HG02759 (cell line): ENCODE results near the gene PER2.

Experiments
- ATAC-seq: cut with Tn5 transposase; IDR thresholded peaks from one replicate; pipeline ENCODE4 v1.9.1; 2021; ENCODE audit warnings: mild to moderate bottlenecking, moderate library complexity; ENCODE audit not compliant: unreplicated experiment

Gene PER2

GRCh38 chr2:238270606-238271005, 17.8 kb downstream of the PER2 start:
- ATAC-seq: no peak

GRCh38 chr2:238269741-238270140, 18.7 kb downstream of the PER2 start:
- ATAC-seq: no peak

DNA sequence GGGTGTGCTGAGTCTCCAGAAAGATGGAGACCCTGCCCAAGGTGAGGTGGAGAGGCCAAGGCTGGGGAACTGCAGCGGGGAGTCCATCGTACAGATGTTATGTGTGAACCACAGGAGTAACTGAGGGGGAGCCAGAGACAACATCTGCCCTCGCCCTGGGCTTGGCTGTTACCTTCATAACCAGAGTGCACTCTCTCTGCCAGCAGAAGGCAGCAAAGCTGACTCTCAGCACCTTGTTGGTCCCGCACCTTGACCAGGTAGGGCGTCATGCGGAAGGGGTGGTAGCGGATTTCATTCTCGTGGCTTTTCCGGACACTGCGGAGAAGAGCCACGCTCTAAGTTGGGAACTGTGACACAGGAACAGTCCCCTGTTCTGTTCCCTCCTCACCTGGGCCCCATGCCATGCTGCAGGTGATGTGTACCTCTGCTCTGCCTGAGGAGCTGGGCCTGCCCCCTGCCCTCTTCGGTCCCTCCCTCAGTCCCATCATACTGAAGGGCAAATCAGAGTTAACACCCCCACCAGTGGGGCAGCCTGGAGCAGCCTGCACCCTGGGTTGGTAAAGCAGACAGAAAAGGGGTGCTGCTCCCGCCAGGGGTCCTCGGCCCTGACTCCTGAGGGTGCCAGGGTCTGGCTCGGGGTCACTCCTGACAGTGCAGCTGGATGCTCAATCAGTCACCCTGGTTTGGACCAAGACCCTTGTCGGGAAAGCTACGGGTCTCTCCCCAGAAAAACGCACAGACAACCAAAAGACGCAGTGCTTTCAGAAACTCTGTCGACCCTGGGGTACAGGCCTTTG, 20.3 kb downstream of the PER2 start:
- no peak for ATAC-seq

- no peak for ATAC-seq
These were observed 21.1 kb downstream of the PER2 start for GRCh38 chr2:238267341-238267710.

DNA sequence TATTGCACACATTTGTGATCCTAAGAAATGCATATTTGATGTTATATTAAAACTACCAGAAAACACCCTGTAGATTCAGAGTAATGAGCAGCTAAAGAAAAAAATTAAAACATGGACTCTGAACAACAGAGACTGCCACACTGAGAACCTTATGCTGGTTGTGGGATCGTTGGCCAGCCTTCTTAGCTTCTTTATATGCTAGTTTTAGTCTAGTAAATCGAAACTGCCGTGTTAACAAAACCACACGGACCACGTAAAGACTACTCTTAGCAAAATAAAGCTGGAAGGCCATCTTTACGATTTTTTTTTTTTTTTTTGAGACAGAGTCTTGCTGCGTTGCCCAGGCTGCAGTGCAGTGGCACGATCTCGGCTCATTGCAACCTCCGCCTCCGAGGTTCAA, 22.8 kb downstream of the PER2 start:
- ATAC-seq: no peak

DNA sequence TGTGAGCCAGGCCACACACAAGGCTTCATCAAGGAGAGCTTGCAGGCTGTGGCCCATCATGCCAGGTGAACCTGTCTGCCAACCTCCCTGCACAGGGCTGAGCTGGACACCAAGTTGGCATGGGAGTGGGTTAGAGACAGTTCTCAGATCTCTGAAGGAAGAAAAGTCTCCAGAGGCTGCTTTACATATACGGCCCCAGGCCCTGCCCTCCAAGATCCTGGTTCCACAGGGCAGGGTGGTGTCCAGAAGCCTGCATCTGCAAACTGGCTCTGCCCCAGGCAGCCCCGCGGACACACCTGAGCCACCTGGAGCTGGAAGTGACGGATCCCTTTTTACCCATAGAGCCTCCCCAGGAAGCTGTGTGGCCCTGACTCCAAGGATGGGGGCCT, 24.3 kb downstream of the PER2 start:
- ATAC-seq: no peak

DNA sequence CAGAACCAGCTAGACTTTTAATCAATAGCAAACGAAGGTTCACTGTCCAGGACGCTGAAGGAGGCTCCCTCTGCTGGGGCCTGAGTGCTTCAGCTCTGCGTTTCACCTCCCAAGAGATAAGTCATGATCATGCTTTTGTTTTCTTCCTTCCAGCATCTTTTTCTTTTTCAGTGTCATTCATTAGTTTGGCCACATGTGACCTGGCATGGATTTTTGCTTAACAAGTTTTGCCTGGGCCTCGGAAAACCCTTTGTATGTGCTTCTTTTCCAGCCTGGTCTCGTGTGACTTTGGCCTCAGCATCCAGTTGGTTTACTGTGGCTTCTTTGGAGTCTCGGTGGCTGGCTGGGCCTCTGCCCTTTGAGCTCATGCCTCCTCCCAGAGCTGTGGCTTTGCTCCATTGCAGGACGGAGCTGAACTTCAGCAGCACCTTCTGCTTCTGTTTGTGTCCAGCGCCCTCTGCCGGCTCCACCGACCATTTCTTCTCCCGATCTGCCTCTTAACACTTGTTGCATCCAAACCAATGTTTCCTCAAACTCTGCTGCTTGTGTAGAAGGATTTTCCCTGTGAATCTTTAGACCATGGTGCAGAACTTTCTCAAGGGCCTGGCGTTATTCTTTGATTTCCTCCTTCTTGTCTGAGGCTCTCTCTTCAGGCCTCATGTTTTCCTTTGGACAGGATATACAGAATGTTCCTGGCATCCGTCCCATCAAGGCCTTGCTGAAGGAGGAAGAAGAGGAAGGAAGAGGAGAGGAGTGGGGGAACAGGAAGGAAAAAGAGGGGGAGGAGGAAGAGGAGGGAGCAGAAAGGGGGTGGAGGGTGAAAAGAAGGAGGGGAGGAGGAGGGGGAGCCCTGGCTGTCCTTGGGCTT, 25.0 kb downstream of the PER2 start:
- ATAC-seq: no peak

DNA sequence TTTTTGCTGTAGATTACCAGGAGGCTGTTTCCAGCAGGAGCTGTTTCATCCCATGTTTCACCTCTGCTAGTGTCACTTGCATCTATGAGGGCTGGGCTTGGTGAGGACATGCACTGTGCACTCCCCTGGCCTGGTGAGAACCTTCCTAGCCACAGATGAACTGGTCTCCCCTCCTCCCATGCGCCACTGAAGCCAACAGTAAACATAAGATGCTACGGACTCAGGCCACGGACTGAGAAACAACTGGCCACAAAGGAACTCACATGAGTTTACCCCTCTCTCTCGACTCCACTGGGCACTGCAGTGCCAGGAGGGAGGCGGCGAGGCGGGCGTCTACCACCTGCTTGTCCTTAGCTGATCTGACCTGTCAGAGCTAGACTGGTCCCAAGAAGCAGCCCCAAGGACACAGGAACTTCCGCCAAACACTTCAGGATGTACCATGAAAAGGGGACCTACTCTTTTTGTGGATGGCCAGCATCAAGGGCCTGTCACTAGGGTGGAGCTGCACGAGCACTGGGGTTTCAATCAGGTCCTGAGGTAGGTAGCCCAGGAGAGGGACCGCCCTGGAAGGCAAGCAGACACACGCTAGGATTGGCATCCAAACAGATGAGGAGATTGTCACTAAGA, 25.8 kb downstream of the PER2 start:
- ATAC-seq: no peak

DNA sequence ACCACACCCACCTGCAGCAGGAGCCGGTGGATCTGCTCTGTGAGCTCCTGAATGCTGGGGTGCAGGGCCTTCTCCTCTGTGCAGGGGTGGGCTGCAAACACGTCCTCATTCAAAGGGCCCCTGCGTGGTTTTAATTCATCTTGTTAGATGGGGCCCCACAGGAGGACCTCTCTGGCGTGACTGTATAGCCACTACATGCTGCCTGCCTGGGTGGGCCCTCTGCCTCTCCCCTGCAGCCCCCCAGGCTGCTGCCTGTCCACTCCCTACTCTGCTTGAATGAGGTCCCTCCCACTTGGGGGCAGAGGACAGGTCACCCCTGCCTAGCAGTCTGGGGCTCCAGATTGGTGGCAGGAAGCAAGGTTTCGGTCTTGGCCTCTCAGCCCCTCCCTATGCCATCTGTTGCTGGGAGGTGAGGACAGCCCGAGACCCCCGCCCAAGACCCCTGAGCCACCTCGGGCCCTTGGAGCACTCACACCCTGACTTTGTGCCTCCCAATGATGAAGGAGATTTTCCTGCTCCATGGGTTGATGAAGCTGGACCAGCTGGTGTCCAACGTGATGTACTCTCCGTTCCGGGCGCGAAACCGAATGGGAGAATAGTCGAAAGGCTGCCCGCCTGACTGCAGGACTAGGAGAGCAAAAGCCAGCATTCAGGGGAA, 26.6 kb downstream of the PER2 start:
- ATAC-seq: no peak

GRCh38 chr2:238260883-238261282, 27.5 kb downstream of the PER2 start:
- no peak for ATAC-seq

DNA sequence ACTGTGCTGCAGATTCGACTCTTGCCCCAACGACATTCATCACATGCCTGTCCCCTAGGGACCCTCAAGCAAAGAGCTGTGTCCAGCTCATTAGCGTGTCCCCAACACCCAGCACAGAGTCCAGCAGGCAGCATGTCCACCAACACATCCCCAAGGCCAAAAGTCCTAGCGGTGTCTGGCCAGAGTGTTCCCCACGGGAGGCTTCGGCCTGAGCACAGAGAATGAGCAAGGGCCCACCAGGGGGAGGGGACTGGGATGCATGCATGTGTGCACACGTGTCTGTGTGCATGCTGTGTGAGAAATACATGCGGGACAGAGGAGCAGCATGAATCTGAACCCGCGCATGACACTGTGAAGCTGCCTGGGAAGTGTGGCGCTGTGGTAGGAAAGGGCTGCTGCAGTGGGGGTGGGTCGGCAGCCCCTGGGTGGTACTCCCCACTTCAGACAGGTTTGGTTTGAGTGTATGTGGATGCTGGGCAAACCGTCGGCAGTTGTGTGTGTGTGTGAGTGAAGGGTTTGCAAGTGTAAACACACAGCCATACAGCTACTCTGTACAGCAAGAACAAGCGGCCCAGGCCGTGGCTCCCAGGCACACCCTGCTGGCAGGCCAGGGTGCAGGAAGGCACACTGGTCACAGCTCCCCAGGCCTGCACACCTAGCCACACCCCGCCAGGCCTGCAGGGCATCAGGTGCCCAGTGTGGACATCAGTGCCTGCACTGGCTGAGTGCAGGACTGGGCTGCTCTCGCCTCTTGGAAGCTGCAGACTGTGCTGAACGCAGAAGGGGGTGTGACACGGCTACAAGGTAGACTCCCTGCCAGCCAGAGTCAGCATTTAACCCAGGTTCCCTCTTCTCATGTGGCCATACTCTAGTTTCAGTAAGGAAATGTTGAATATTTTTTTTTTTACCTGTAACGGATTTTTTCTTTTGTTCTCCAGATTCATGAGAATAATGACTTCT, 29.1 kb downstream of the PER2 start:
- ATAC-seq: no peak

GRCh38 chr2:238257786-238258700, 30.4 kb downstream of the PER2 start:
- ATAC-seq: no peak

- no peak for ATAC-seq
These were observed 31.8 kb downstream of the PER2 start for GRCh38 chr2:238256594-238257104.

- no peak for ATAC-seq
These were observed 32.3 kb downstream of the PER2 start for GRCh38 chr2:238256111-238256510.

GRCh38 chr2:238255636-238256035, 32.8 kb downstream of the PER2 start:
- ATAC-seq: no peak

- ATAC-seq: no peak
These were observed 33.3 kb downstream of the PER2 start for GRCh38 chr2:238255151-238255551.

- no peak for ATAC-seq
These were observed 34.2 kb downstream of the PER2 start for GRCh38 chr2:238254095-238254723.
